ENCODE measurements around the gene HAUS6. TPM values are rescaled to one million over a fixed set of nuclear protein-coding genes. Genes with fewer than 3 reads are reported as not detected.
"Not testable (repeated sequence)": the region's sequence is repeated elsewhere in the genome, so short reads cannot be mapped to it uniquely, and the experiment has no call there.

The HAUS6 gene
- total and polyA plus RNA-seq, 7 experiments from 2014 or later = 5.1 to 25.4 (median 16.9) TPM

DNA sequence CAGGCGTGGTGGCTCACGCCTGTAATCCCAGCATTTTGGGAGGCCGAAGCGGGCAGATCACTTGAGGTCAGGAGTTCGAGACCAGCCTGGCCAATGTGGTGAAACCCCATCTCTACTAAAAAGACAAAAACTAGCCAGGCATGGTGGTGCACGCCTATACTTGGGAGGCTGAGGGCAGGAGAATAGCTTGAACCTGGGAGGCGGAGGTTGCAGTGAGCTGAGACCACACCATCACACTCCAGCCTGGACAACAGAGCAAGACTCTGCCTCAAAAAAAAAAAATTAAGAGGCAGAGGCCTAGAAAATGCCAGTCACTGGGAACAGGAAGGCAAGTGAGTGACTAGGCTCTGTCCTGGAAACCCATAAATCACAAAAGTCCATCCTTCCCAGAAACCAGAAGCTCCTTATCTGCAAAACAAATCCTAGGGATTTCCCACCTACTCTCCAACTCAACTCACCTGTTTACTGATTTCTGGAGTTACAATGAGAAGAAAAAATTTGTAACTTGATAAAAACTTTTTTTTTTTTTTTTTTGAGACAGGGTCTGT, 10.4 kb upstream of the HAUS6 start:
- intact Hi-C loops (cut with micrococcal nuclease); H3K27ac ChIP-seq (ENCODE audit: low read depth, low read length); DNase-seq; ATAC-seq; H3K4me1 ChIP-seq (ENCODE audit: control insufficient read depth in 2 of 2, insufficient read depth in 2 of 2, low read length in 2 of 2); H3K9me3 ChIP-seq (ENCODE audit: control insufficient read depth in 2 of 3, low read length in 3 of 3); H3K4me3 ChIP-seq (ENCODE audit: low read length); H3K27me3 Mint-ChIP-seq; H3K27me3 ChIP-seq (ENCODE audit: control insufficient read depth in 2 of 2, insufficient read depth in 2 of 2, low read length in 2 of 2); H3K4me1 Mint-ChIP-seq; H3K4me3 Mint-ChIP-seq; H3K9me3 Mint-ChIP-seq: not testable (repeated sequence)
- POLR2A ChIA-PET = interaction anchor here (0.7 to 2.1 kb wide), 2 partner anchors 8 to 10 kb away, joined by 3 to 4 read pairs; no protein-coding TSS in a partner anchor
- Mint-ChIP-seq H3K36me3 (peaks cover 18 to 47% (median 21%) of the 10 kb centered on the region in 5 donors), H3K27ac (peak overlapping the region in 4 of 9 donors; percentile 20 to 45 (median 32))
- CTCF ChIA-PET = interaction anchor here (0.7 to 1.5 kb wide), 2 partner anchors 11 to 26 kb away, joined by 3 read pairs; no protein-coding TSS in a partner anchor
- H3K36me3 ChIP-seq (ENCODE audit: control insufficient read depth in 2 of 3, insufficient read depth in 3 of 3, low read length in 3 of 3) = peaks cover 2 to 43% (median 4%) of the 10 kb centered on the region in 3 experiments

DNA sequence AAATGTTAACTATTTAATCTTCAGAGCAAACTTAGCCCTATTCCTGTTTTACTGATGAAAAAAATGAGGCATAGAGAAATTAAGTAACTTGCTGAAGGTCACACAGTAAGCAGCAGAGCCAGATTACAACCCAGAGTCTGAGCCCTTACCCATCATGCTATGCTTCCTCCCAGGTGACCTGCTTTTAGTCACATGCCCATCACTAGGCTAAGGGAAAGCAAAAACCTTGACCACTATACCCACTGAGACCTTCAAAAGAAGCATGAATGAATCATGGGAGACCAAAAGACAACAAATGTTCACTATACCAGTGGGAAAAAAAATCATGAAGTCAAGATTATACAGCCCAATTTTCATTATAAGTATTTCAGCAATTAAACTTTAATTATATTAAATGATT, 5.3 kb upstream of the HAUS6 start:
- H3K9me3 Mint-ChIP-seq = peaks cover 0 to under 1% (median 0%) of the 10 kb centered on the region in 11 donors
- DNase-seq (no peak), ATAC-seq (no peak)
- no peak overlapping the region for H3K27ac ChIP-seq (ENCODE audit: low read depth, low read length)
- H3K4me1 Mint-ChIP-seq = peaks cover 0 to under 1% (median 0%) of the 10 kb centered on the region in 7 donors
- no peaks in the 10 kb centered on the region for H3K27me3 ChIP-seq (ENCODE audit: control insufficient read depth in 2 of 2, insufficient read depth in 2 of 2, low read length in 2 of 2)
- no peaks in the 10 kb centered on the region for H3K9me3 ChIP-seq (ENCODE audit: control insufficient read depth in 2 of 3, low read length in 3 of 3)
- H3K27me3 Mint-ChIP-seq = no peaks in the 10 kb centered on the region
- intact Hi-C loops (cut with micrococcal nuclease) = no loop called here
- no peaks in the 10 kb centered on the region for H3K4me1 ChIP-seq (ENCODE audit: control insufficient read depth in 2 of 2, insufficient read depth in 2 of 2, low read length in 2 of 2)
- H3K27ac Mint-ChIP-seq = no peak overlapping the region
- H3K36me3 ChIP-seq (ENCODE audit: control insufficient read depth in 2 of 3, insufficient read depth in 3 of 3, low read length in 3 of 3) = no peaks in the 10 kb centered on the region
- ChIA-PET CTCF (interaction anchor here (0.5 kb wide), 1 partner anchor 67 kb away, joined by 3 read pairs; no protein-coding TSS in a partner anchor), POLR2A (interaction anchor here (0.7 kb wide), 1 partner anchor 849 kb away, joined by 3 read pairs; no protein-coding TSS in a partner anchor)
- no peak overlapping the region for H3K4me3 Mint-ChIP-seq
- peaks cover 0 to 8% (median 0%) of the 10 kb centered on the region in 5 donors for H3K36me3 Mint-ChIP-seq
- no peak overlapping the region for H3K4me3 ChIP-seq (ENCODE audit: low read length)

DNA sequence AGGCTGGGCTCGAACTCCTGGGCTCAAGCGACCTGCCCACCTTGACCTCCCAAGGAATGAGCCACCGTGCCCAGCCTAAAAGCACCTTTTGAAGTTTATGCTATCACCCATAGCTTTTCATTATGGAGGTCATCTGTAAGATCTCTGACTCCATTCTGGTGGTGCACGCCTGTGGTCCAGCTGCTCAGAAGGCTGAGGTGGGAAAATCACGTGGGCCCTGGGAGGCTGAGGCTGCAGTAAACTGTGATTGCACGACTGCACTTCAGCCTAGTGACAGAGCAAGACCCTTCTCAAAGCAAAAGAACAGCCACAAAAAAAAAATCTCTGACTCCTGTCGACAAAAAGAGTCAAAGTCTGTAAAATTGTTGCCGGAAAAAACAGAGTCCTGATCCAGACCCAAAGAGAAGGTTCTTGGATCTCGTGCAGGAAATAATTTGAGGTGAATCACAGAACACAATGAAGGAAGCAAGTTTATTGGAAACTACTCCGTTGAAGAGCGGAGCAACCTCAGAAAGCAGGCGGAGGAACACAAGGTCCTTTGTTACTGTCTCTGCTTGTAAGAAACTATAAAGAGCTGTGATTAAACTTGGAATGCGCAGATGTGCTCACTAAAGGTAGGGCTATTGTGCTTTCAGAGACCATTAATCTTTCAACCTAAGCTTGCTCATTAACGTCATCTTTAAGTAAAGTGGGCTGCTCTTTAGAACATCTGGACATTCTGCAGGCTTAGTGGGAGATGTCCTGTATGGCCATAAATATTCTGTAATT, 2.0 kb upstream of the HAUS6 start:
- POLR2A ChIA-PET = interaction anchor here (0.6 to 3.3 kb wide), 5 partner anchors 9 to 51 kb away, joined by 3 to 14 read pairs (median 3); no protein-coding TSS in a partner anchor
- no peak for DNase-seq
- intact Hi-C loops (cut with micrococcal nuclease) = loop anchor here in 1 of 2 donors (5.0 kb wide), 1 partner anchor 1518 kb away; the partner anchor contains the start of gene MLLT3
- Mint-ChIP-seq H3K4me3 (peak overlapping the region in 1 of 10 donors; percentile 20), H3K4me1 (peaks cover 5 to 30% (median 17%) of the 10 kb centered on the region in 7 donors), H3K36me3 (peaks cover 0 to 5% (median 4%) of the 10 kb centered on the region in 5 donors), H3K27me3 (no peaks in the 10 kb centered on the region), H3K9me3 (peaks cover 0 to 4% (median 0%) of the 10 kb centered on the region in 11 donors), H3K27ac (peak overlapping the region in 6 of 9 donors; percentile 15 to 67 (median 56))
- Histone ChIP-seq H3K27me3 (ENCODE audit: control insufficient read depth in 2 of 2, insufficient read depth in 2 of 2, low read length in 2 of 2) (no peaks in the 10 kb centered on the region), H3K9me3 (ENCODE audit: control insufficient read depth in 2 of 3, low read length in 3 of 3) (no peaks in the 10 kb centered on the region), H3K4me1 (ENCODE audit: control insufficient read depth in 2 of 2, insufficient read depth in 2 of 2, low read length in 2 of 2) (peaks cover 4 to 9% of the 10 kb centered on the region in 2 donors), H3K4me3 (ENCODE audit: low read length) (no peak overlapping the region), H3K36me3 (ENCODE audit: control insufficient read depth in 2 of 3, insufficient read depth in 3 of 3, low read length in 3 of 3) (peaks cover 0 to 5% (median 0%) of the 10 kb centered on the region in 3 experiments), H3K27ac (ENCODE audit: low read depth, low read length) (no peak overlapping the region)
- CTCF ChIA-PET = no interaction called here
- no peak for ATAC-seq

- Mint-ChIP-seq H3K27ac (peak overlapping the region; percentile 88 to 99 (median 96)), H3K27me3 (no peaks in the 10 kb centered on the region), H3K9me3 (peaks cover 0 to 4% (median 0%) of the 10 kb centered on the region in 11 donors), H3K4me3 (peak overlapping the region; percentile 90 to 98 (median 94)), H3K36me3 (peaks cover 0 to 14% (median 4%) of the 10 kb centered on the region in 5 donors), H3K4me1 (peaks cover 17 to 49% (median 31%) of the 10 kb centered on the region in 7 donors)
- H3K4me3 ChIP-seq (ENCODE audit: low read length) = peak overlapping the region; percentile 62
- DNase-seq = peak; percentile 20 to 56 (median 43)
- peak; percentile 44 for ATAC-seq
- H3K9me3 ChIP-seq (ENCODE audit: control insufficient read depth in 2 of 3, low read length in 3 of 3) = no peaks in the 10 kb centered on the region
- POLR2A ChIA-PET = interaction anchor here (1.0 to 1.8 kb wide), 5 partner anchors 14 to 54 kb away, joined by 3 to 5 read pairs (median 4); partner anchors contain the start of gene RRAGA
- peaks cover 4 to 9% of the 10 kb centered on the region in 2 donors for H3K4me1 ChIP-seq (ENCODE audit: control insufficient read depth in 2 of 2, insufficient read depth in 2 of 2, low read length in 2 of 2)
- intact Hi-C loops (cut with micrococcal nuclease) = loop anchor here (1.0 to 5.0 kb wide), 13 partner anchors 17 to 1583 kb away; partner anchors contain the start of genes RPS6 (in 2 of the 2), RRAGA (in 2 of the 2), DENND4C (in 1 of the 2) and FOCAD (in 1 of the 2)
- no peaks in the 10 kb centered on the region for H3K27me3 ChIP-seq (ENCODE audit: control insufficient read depth in 2 of 2, insufficient read depth in 2 of 2, low read length in 2 of 2)
- H3K27ac ChIP-seq (ENCODE audit: low read depth, low read length) = peak overlapping the region; percentile 86
- CTCF ChIA-PET = no interaction called here
- H3K36me3 ChIP-seq (ENCODE audit: control insufficient read depth in 2 of 3, insufficient read depth in 3 of 3, low read length in 3 of 3) = peaks cover 0 to 5% (median 0%) of the 10 kb centered on the region in 3 experiments
Observed at GRCh38 chr9:19102181-19102630, 498 bp downstream of the HAUS6 start.

DNA sequence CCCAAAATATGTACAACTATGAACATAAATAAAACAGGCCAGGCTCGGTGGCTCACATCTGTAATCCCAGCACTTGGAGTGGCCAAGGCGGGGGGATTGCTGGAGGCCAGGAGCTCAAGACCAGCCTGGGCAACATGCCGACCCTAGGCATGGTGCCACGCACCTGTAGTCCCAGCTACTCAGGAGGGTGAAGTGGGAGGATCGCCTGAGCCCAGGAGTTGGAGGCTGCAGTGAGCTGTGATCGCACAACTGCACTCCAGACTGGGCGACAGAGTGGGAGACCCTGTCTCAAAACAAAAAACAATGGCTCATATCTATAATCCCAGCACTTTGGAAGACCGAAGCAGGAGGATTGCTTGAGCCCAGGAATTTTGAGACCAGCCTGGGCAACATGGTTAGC, 1.5 kb downstream of the HAUS6 start:
- POLR2A ChIA-PET = interaction anchor here (0.6 to 1.8 kb wide), 5 partner anchors 13 to 50 kb away, joined by 3 to 5 read pairs (median 3); no protein-coding TSS in a partner anchor

DNA sequence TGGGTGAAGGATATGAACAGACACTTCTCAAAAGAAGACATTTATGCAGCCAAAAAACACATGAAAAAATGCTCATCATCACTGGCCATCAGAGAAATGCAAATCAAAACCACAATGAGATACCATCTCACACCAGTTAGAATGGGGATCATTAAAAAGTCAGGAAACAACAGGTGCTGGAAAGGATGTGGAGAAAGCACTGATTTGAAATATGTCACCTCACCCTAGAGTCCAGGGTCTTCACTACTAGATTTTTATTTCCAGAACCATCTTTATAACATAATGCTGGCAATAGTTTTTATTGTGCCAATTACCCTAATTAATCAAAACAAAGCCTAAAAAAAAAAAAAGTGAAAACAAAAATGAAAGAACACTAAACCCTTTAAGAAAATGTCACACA, 5.3 kb downstream of the HAUS6 start:
- Mint-ChIP-seq H3K27ac (peak overlapping the region in 3 of 9 donors; percentile 20 to 58 (median 53)), H3K36me3 (peaks cover 0 to 24% (median 8%) of the 10 kb centered on the region in 5 donors), H3K4me1 (peaks cover 20 to 53% (median 38%) of the 10 kb centered on the region in 7 donors), H3K4me3 (peak overlapping the region in 4 of 10 donors; percentile 33 to 58 (median 44))
- H3K4me3 ChIP-seq (ENCODE audit: low read length); H3K27me3 Mint-ChIP-seq; H3K27me3 ChIP-seq (ENCODE audit: control insufficient read depth in 2 of 2, insufficient read depth in 2 of 2, low read length in 2 of 2); H3K9me3 ChIP-seq (ENCODE audit: control insufficient read depth in 2 of 3, low read length in 3 of 3); H3K9me3 Mint-ChIP-seq; DNase-seq; ATAC-seq; H3K27ac ChIP-seq (ENCODE audit: low read depth, low read length); intact Hi-C loops (cut with micrococcal nuclease): not testable (repeated sequence)
- POLR2A ChIA-PET = interaction anchor here (1.2 kb wide), 1 partner anchor 77 kb away, joined by 5 read pairs; no protein-coding TSS in a partner anchor
- CTCF ChIA-PET = interaction anchor here (1.3 kb wide), 1 partner anchor 77 kb away, joined by 5 read pairs; no protein-coding TSS in a partner anchor
- Histone ChIP-seq H3K4me1 (ENCODE audit: control insufficient read depth in 2 of 2, insufficient read depth in 2 of 2, low read length in 2 of 2) (peaks cover 4 to 16% of the 10 kb centered on the region in 2 donors), H3K36me3 (ENCODE audit: control insufficient read depth in 2 of 3, insufficient read depth in 3 of 3, low read length in 3 of 3) (peaks cover 4 to 26% (median 7%) of the 10 kb centered on the region in 3 experiments)

More for the DNA sequence above, 1.5 kb downstream of the HAUS6 start:
- Histone ChIP-seq H3K36me3 (ENCODE audit: control insufficient read depth in 2 of 3, insufficient read depth in 3 of 3, low read length in 3 of 3) (peaks cover 0 to 5% (median 3%) of the 10 kb centered on the region in 3 experiments), H3K4me3 (ENCODE audit: low read length) (no peak overlapping the region), H3K27ac (ENCODE audit: low read depth, low read length) (no peak overlapping the region), H3K9me3 (ENCODE audit: control insufficient read depth in 2 of 3, low read length in 3 of 3) (no peaks in the 10 kb centered on the region), H3K27me3 (ENCODE audit: control insufficient read depth in 2 of 2, insufficient read depth in 2 of 2, low read length in 2 of 2) (no peaks in the 10 kb centered on the region), H3K4me1 (ENCODE audit: control insufficient read depth in 2 of 2, insufficient read depth in 2 of 2, low read length in 2 of 2) (peaks cover 4 to 13% of the 10 kb centered on the region in 2 donors)
- Mint-ChIP-seq H3K4me1 (peaks cover 20 to 59% (median 38%) of the 10 kb centered on the region in 7 donors), H3K9me3 (peaks cover 0 to 4% (median 0%) of the 10 kb centered on the region in 11 donors), H3K36me3 (peaks cover 0 to 15% (median 4%) of the 10 kb centered on the region in 5 donors), H3K27ac (peak overlapping the region in 1 of 9 donors; percentile 28), H3K4me3 (peak overlapping the region; percentile 42 to 98 (median 76)), H3K27me3 (no peaks in the 10 kb centered on the region)
- intact Hi-C loops (cut with micrococcal nuclease) = loop anchor here in 1 of 2 donors (5.0 kb wide), 1 partner anchor 1521 kb away; the partner anchor contains the start of gene MLLT3
- CTCF ChIA-PET = interaction anchor here (0.6 to 0.9 kb wide), 2 partner anchors 73 to 1165 kb away, joined by 4 read pairs; no protein-coding TSS in a partner anchor
- no peak for DNase-seq
- no peak for ATAC-seq
